ENCODE data around the gene COL25A1. TPM values are rescaled to one million over a fixed set of nuclear protein-coding genes. Genes with fewer than 3 reads are reported as not detected.

COL25A1 gene
- total RNA-seq, 1 experiment from 2014 or later = not detected

DNA sequence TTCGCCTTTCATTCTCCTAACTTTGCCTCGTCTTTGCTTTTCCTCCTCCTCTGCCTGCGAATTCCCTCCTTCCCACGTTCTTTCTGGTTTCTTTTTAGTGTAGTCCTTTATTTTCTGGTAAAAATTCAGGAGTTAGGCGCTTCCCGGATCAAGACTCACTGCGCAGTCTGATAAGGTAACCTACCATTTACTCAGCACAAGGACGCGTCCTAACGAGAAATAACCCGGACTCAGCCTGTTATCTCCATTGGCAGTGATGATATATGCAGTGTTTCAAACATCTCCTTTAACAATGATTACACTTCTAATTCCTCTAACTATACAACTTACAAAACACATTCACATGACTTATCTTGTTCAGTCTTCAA lies 539.2 kb downstream of the COL25A1 start:
- H3K9ac ChIP-seq (ENCODE audit: low read length) = no peak overlapping the region
- intact Hi-C loops (cut with micrococcal nuclease) = no loop called here
- no peak for ATAC-seq

More for the DNA sequence above, 539.2 kb downstream of the COL25A1 start:
- no peaks in the 10 kb centered on the region for H4K20me1 ChIP-seq (ENCODE audit: insufficient read depth)
- ChIA-PET CTCF (no interaction called here), RAD21 (ENCODE audit: low non-redundant PET in 1 of 2, low total read pairs in 2 of 2, uncharacterized antibody in 2 of 2, unreplicated experiment in 2 of 2) (no interaction called here), POLR2A (no interaction called here)
- no peaks in the 10 kb centered on the region for H3K79me2 ChIP-seq (ENCODE audit: insufficient read depth, low read length)
- H3K4me2 ChIP-seq (ENCODE audit: low read length) = no peak overlapping the region
- H3K27me3 ChIP-seq (ENCODE audit: insufficient read depth, low read length) = no peaks in the 10 kb centered on the region
- H3K4me3 ChIP-seq (replicated peaks in 1 of 2; ENCODE audit: low read depth in 1 of 2, low read length in 2 of 2) = no peak overlapping the region
- H3K9me3 ChIP-seq (ENCODE audit: control insufficient read depth in 1 of 2, insufficient read depth in 1 of 2, low read depth in 1 of 2, low read length in 2 of 2) = no peaks in the 10 kb centered on the region
- TF ChIP-seq, protein P1, sequence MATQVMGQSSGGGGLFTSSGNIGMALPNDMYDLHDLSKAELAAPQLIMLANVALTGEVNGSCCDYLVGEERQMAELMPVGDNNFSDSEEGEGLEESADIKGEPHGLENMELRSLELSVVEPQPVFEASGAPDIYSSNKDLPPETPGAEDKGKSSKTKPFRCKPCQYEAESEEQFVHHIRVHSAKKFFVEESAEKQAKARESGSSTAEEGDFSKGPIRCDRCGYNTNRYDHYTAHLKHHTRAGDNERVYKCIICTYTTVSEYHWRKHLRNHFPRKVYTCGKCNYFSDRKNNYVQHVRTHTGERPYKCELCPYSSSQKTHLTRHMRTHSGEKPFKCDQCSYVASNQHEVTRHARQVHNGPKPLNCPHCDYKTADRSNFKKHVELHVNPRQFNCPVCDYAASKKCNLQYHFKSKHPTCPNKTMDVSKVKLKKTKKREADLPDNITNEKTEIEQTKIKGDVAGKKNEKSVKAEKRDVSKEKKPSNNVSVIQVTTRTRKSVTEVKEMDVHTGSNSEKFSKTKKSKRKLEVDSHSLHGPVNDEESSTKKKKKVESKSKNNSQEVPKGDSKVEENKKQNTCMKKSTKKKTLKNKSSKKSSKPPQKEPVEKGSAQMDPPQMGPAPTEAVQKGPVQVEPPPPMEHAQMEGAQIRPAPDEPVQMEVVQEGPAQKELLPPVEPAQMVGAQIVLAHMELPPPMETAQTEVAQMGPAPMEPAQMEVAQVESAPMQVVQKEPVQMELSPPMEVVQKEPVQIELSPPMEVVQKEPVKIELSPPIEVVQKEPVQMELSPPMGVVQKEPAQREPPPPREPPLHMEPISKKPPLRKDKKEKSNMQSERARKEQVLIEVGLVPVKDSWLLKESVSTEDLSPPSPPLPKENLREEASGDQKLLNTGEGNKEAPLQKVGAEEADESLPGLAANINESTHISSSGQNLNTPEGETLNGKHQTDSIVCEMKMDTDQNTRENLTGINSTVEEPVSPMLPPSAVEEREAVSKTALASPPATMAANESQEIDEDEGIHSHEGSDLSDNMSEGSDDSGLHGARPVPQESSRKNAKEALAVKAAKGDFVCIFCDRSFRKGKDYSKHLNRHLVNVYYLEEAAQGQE (IDR thresholded peaks at IDR 0.05; ENCODE audit: low read depth) = no peak
- no peak for TF ChIP-seq SIN3A (IDR thresholded peaks at IDR 0.05; ENCODE audit: low read depth)
- TF ChIP-seq SRF (IDR thresholded peaks at IDR 0.05; ENCODE audit: low read depth) = no peak
- TF ChIP-seq ZNF274 (IDR thresholded peaks at IDR 0.05; ENCODE audit: low read depth, low read length) = no peak
- no peak for TF ChIP-seq EZH2phosphoT487 (IDR thresholded peaks at IDR 0.05; ENCODE audit: borderline replicate concordance)
- TF ChIP-seq RAD21 (IDR thresholded peaks at IDR 0.05; ENCODE audit: low read depth) = no peak
- no peak for TF ChIP-seq CEBPB (IDR thresholded peaks at IDR 0.05; ENCODE audit: low read depth)
- no peak for TF ChIP-seq POLR2A (IDR thresholded peaks at IDR 0.05; ENCODE audit: borderline replicate concordance, extremely low read depth, insufficient read depth, insufficient read length)
- TF ChIP-seq, protein P2, sequence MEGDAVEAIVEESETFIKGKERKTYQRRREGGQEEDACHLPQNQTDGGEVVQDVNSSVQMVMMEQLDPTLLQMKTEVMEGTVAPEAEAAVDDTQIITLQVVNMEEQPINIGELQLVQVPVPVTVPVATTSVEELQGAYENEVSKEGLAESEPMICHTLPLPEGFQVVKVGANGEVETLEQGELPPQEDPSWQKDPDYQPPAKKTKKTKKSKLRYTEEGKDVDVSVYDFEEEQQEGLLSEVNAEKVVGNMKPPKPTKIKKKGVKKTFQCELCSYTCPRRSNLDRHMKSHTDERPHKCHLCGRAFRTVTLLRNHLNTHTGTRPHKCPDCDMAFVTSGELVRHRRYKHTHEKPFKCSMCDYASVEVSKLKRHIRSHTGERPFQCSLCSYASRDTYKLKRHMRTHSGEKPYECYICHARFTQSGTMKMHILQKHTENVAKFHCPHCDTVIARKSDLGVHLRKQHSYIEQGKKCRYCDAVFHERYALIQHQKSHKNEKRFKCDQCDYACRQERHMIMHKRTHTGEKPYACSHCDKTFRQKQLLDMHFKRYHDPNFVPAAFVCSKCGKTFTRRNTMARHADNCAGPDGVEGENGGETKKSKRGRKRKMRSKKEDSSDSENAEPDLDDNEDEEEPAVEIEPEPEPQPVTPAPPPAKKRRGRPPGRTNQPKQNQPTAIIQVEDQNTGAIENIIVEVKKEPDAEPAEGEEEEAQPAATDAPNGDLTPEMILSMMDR (IDR thresholded peaks at IDR 0.05 in 2 of 3, conservative IDR thresholded peaks at IDR 0.05 in 1 of 3; ENCODE audit: borderline replicate concordance in 1 of 3, insufficient read depth in 1 of 3, low read depth in 2 of 3, low read length in 2 of 3) = no peak
- TF ChIP-seq JUND (IDR thresholded peaks at IDR 0.05) = no peak
- TF ChIP-seq, protein P3, sequence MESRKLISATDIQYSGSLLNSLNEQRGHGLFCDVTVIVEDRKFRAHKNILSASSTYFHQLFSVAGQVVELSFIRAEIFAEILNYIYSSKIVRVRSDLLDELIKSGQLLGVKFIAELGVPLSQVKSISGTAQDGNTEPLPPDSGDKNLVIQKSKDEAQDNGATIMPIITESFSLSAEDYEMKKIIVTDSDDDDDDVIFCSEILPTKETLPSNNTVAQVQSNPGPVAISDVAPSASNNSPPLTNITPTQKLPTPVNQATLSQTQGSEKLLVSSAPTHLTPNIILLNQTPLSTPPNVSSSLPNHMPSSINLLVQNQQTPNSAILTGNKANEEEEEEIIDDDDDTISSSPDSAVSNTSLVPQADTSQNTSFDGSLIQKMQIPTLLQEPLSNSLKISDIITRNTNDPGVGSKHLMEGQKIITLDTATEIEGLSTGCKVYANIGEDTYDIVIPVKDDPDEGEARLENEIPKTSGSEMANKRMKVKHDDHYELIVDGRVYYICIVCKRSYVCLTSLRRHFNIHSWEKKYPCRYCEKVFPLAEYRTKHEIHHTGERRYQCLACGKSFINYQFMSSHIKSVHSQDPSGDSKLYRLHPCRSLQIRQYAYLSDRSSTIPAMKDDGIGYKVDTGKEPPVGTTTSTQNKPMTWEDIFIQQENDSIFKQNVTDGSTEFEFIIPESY (IDR thresholded peaks at IDR 0.05; ENCODE audit: extremely low read depth, insufficient replicate concordance, low read length) = no peak
- no peak for TF ChIP-seq ELF1 (IDR thresholded peaks at IDR 0.05; ENCODE audit: borderline replicate concordance, low read depth)
- TF ChIP-seq POLR2AphosphoS5 (IDR thresholded peaks at IDR 0.05; ENCODE audit: low read depth, low read length) = no peak
- TF ChIP-seq FOSL1 (IDR thresholded peaks at IDR 0.05; ENCODE audit: low read depth) = no peak
- TF ChIP-seq EZH2 (IDR thresholded peaks at IDR 0.05) = no peak
- no peak for TF ChIP-seq TCF7L2 (IDR thresholded peaks at IDR 0.05; ENCODE audit: borderline replicate concordance, extremely low read depth, insufficient read depth, insufficient read length)
- no peak for TF ChIP-seq CBX3 (IDR thresholded peaks at IDR 0.05; ENCODE audit: low read depth)
- TF ChIP-seq MAX (IDR thresholded peaks at IDR 0.05) = no peak
- TF ChIP-seq, protein P4, sequence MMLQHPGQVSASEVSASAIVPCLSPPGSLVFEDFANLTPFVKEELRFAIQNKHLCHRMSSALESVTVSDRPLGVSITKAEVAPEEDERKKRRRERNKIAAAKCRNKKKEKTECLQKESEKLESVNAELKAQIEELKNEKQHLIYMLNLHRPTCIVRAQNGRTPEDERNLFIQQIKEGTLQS (IDR thresholded peaks at IDR 0.05) = no peak
- TF ChIP-seq EGR1 (IDR thresholded peaks at IDR 0.05; ENCODE audit: low read depth) = no peak
- no peaks in the 10 kb centered on the region for H3K4me1 ChIP-seq (ENCODE audit: control insufficient read depth in 1 of 2, insufficient read depth in 2 of 2, low read length in 2 of 2)
- no peak for DNase-seq (ENCODE audit: low read depth, low spot score)
- H3K9me2 ChIP-seq (ENCODE audit: insufficient read depth) = no peaks in the 10 kb centered on the region
- no TSS peak for BruUV-seq (replicated peaks)
- H3K36me3 ChIP-seq (ENCODE audit: control insufficient read depth in 1 of 2, insufficient read depth in 2 of 2, low read length in 2 of 2) = no peaks in the 10 kb centered on the region
- no peak overlapping the region for H3K27ac ChIP-seq (ENCODE audit: low read depth, low read length)
- H2AFZ ChIP-seq (ENCODE audit: low read depth, low read length, poor library complexity, severe bottlenecking) = no peak overlapping the region
